BJ (cell line): ENCODE data around the gene ANKRD34A. TPM values are rescaled to one million over a fixed set of nuclear protein-coding genes. Genes with fewer than 3 reads are reported as not detected.
"Not testable (repeated sequence)": the region's sequence is repeated elsewhere in the genome, so short reads cannot be mapped to it uniquely, and the experiment has no call there.

Source experiments
- CTCF ChIA-PET: fragments of 350-600 bp; formaldehyde crosslinking; extraction: SDS; loops from one replicate; lab custom pipeline; 2021; ENCODE audit warnings: antibody characterized with exemption, inconsistent platforms; lab: Yijun Ruan, JAX
- POLR2A ChIA-PET: fragments of 300-600 bp; sonication (Branson Sonifier 250); formaldehyde crosslinking; extraction: SDS; loops from one replicate; lab custom pipeline; 2021; ENCODE audit warnings: antibody characterized with exemption; lab: Charles Lee
- DNase-seq: peaks from one replicate; pipeline ENCODE4 v3.0.0-alpha.2; 2011; ENCODE audit warnings: low read depth
- H3K27me3 ChIP-seq: 2 replicates; pipeline ENCODE4 v1.6.0; 2011; ENCODE audit warnings: low read length; ENCODE audit not compliant: control insufficient read depth, insufficient read depth
- H3K36me3 ChIP-seq: 2 replicates; pipeline ENCODE4 v1.5.1; 2011; ENCODE audit warnings: low read length; ENCODE audit not compliant: control insufficient read depth, insufficient read depth
- H3K4me3 ChIP-seq: 2 replicates; pipeline ENCODE4 v1.5.1; 2011; ENCODE audit warnings: low read depth, mild to moderate bottlenecking, control low read depth, low read length
- polyA plus RNA-seq: library from polyadenylated mRNA; depleted of rRNA; stranded (reverse); fragments of >200 nt; gene quantifications from 2 replicates; pipeline ENCODE4 v1.2.3, GENCODE V29; 2011
- TF ChIP-seq, protein P1 (sequence below): IDR thresholded peaks from 2 replicates; pipeline ENCODE4 v1.5.1; 2011; ENCODE audit warnings: low read depth, mild to moderate bottlenecking, control low read depth, inconsistent platforms, low read length, moderate library complexity; ENCODE audit not compliant: insufficient read depth

The ANKRD34A gene
- polyA plus RNA-seq, 1 experiment = 1.3 TPM

DNA sequence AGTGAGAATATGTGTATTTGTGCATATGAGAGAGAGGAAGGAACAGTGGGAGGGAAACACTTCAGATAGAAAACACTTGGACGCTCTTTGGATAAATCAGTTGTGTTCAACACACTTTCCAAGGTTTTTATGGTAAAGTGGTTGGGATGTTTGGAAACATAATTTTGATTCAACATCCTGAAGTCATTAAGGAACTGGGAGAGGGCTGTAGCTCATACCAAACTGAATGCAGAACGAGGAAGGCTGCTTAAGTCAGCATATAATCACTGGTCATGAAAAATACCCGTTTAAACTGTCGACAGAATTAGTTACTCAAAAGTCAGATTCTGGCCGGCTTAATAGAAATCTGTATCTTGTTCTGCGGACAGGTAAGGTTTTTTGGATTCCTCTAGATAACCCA is 21.5 kb downstream of the ANKRD34A start:
- ChIA-PET CTCF (interaction anchor here (1.2 to 1.4 kb wide), 4 partner anchors 9 to 96 kb away, joined by 3 to 6 read pairs (median 3); partner anchors contain the start of gene RBM8A), POLR2A (interaction anchor here (1.0 kb wide), 1 partner anchor 20 kb away, joined by 3 read pairs; no protein-coding TSS in a partner anchor)
- H3K4me3 ChIP-seq = no peak overlapping the region
- H3K36me3 ChIP-seq = peaks cover 2% of the 10 kb centered on the region
- TF ChIP-seq, protein P1, sequence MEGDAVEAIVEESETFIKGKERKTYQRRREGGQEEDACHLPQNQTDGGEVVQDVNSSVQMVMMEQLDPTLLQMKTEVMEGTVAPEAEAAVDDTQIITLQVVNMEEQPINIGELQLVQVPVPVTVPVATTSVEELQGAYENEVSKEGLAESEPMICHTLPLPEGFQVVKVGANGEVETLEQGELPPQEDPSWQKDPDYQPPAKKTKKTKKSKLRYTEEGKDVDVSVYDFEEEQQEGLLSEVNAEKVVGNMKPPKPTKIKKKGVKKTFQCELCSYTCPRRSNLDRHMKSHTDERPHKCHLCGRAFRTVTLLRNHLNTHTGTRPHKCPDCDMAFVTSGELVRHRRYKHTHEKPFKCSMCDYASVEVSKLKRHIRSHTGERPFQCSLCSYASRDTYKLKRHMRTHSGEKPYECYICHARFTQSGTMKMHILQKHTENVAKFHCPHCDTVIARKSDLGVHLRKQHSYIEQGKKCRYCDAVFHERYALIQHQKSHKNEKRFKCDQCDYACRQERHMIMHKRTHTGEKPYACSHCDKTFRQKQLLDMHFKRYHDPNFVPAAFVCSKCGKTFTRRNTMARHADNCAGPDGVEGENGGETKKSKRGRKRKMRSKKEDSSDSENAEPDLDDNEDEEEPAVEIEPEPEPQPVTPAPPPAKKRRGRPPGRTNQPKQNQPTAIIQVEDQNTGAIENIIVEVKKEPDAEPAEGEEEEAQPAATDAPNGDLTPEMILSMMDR = no peak
- no peaks in the 10 kb centered on the region for H3K27me3 ChIP-seq
- no peak for DNase-seq

DNA sequence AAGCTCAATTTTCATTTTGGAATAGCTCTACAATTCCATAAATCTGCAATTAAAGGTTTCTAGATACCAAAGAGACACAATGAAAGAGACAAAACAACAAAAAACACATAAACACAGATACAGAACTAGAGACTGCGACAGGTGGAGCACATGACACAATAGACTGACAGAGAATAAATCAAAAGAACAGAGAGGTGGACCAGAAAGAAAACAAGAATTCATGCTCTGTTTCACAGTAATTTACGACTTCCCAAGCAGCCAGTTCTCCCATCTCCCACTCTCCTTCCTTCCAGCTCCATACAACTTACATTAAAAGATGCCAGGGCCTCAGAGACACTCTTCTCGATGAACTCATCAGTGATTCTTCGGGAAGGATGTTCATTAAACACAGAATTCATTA is 22.0 kb downstream of the ANKRD34A start:
- ChIA-PET POLR2A (interaction anchor here (1.0 kb wide), 1 partner anchor 20 kb away, joined by 3 read pairs; no protein-coding TSS in a partner anchor), CTCF (interaction anchor here (1.2 to 1.4 kb wide), 4 partner anchors 9 to 96 kb away, joined by 3 to 6 read pairs (median 3); partner anchors contain the start of gene RBM8A)
- H3K4me3 ChIP-seq = no peak overlapping the region
- TF ChIP-seq, protein P1 = no peak
- no peaks in the 10 kb centered on the region for H3K27me3 ChIP-seq
- no peak for DNase-seq
- H3K36me3 ChIP-seq = peaks cover 1% of the 10 kb centered on the region

DNA sequence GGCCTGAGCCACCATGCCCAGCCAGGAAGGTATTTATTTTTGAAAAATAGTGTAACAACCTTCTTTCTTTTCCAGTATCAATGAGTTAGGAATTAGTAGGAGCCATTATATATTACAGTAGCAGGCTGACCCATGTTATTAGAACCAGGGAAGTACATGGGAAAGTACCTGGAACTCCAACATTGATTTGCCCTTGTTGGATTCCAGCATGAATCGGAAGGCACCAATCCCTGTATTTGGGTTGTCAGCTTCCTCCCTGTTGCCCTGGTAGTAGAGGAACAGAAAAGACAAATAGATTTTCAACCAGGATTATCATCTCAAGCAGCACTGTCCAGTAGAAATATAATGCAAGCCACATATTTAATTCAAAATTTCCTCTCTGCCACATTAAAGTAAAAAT is 26.9 kb downstream of the ANKRD34A start:
- CTCF ChIA-PET = no interaction called here

DNA sequence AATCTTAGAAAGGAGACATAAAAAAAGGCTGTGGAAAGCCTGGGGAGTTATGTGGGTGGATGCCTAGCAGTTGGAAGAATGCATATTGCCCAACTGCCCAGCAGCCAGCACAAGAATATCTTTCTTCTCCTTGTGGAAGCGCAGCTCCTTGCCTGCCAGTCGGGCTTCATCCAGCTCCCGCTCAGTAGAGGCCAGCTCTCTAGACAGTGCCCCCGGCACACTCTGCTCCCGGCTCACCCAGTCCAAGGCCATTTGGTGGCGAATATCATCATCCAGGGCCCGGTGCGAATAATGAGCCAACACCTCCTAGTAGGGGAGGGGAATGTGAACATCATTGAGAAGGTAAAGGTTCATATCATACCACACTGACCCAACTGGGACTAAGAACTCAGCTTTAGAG is 28.1 kb downstream of the ANKRD34A start:
- no peak overlapping the region for H3K4me3 ChIP-seq
- TF ChIP-seq, protein P1 = no peak
- CTCF ChIA-PET = no interaction called here
- POLR2A ChIA-PET = interaction anchor here (0.9 kb wide), 1 partner anchor 9 kb away, joined by 3 read pairs; the partner anchor contains the start of gene RBM8A
- peaks cover 2% of the 10 kb centered on the region; the same call in 1 of the 2 replicates for H3K36me3 ChIP-seq
- DNase-seq = no peak
- no peaks in the 10 kb centered on the region for H3K27me3 ChIP-seq

More for the DNA sequence above, 26.9 kb downstream of the ANKRD34A start:
- TF ChIP-seq, protein P1 = no peak
- H3K27me3 ChIP-seq = no peaks in the 10 kb centered on the region
- no peak for DNase-seq
- POLR2A ChIA-PET = no interaction called here
- H3K4me3 ChIP-seq = no peak overlapping the region
- no peaks in the 10 kb centered on the region for H3K36me3 ChIP-seq

DNA sequence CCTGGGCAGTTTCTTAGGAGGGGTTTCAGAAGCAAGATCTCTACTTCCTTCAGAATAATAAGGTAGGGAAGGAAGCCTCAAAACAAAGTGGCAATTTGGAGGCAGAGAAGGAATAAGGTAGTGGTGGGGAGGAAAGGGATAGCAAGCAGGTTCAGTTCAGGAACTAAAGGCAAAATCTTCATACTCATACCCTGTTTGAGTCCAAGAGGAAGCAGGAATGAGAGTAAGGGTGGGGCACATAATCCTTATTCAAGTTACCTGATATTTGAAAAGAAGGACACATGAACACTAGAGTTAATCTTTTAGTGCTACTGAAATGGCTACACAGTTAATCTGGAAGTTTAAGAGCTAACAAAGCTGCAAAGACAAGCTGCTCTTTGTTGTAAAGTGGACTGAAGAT is 28.7 kb downstream of the ANKRD34A start:
- H3K27me3 ChIP-seq = no peaks in the 10 kb centered on the region
- H3K4me3 ChIP-seq = no peak overlapping the region
- TF ChIP-seq, protein P1 = no peak
- ChIA-PET POLR2A (interaction anchor here (0.9 kb wide), 1 partner anchor 8 kb away, joined by 3 read pairs; the partner anchor contains the start of gene RBM8A), CTCF (interaction anchor here (1.0 kb wide), 1 partner anchor 44 kb away, joined by 4 read pairs; no protein-coding TSS in a partner anchor)
- DNase-seq = no peak
- H3K36me3 ChIP-seq = peaks cover 2% of the 10 kb centered on the region; the same call in 1 of the 2 replicates

DNA sequence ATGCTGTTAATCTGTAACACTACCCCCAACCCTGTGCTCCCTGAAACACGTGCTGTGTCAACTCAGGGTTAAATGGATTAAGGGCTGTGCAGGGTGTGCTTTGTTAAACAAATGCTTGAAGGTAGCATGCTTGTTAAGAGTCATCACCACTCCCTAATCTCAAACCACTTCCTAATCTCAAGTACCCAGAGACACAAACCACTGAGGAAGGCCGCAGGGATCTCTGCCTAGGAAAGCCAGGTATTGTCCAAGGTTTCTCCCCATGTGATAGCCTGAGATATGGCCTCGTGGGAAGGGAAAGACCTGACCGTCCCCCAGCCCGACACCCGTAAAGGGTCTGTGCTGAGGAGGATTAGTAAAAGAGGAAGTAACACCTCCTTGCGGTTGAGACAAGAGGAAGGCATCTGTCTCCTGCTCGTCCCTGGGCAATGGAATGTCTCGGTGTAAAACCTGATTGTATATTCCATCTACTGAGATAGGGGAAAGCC is 31.8 kb downstream of the ANKRD34A start:
- DNase-seq, POLR2A ChIA-PET, CTCF ChIA-PET, H3K36me3 ChIP-seq, H3K27me3 ChIP-seq, H3K4me3 ChIP-seq: not testable (repeated sequence)
